ENCODE results near the gene TRHDE. TPM values are rescaled to one million over a fixed set of nuclear protein-coding genes. Genes with fewer than 3 reads are reported as not detected.

TRHDE gene
- total and polyA plus RNA-seq, 4 donors = 0.19 to 7.5 (median 3.5) TPM

DNA sequence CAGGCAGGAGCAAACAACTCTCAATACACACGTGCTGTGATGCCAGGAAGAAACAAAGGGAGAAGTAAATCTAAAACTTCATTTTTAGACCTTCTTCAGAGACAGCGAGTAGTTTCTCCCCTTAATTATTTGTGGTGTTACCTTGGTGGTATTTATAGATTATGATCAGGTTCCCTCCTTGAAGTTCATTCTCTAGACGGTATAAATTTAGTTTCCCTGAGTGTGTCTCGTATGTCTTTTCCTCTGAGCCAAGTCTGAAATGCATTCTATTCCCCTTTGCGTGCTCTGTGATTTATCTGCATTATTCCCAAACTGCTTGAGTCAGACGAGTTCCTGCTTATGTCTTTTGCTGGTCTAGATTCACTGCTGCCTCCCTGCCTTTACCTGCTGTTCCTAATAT, 65.2 kb downstream of the TRHDE start:
- DNase-seq (no peak), ATAC-seq (ENCODE audit: insufficient read depth, low FRiP score) (no peak)
- H3K27ac ChIP-seq (ENCODE audit: low read depth in 1 of 2, low read length in 1 of 2) = no peak overlapping the region
- H3K9ac ChIP-seq (ENCODE audit: insufficient read depth in 1 of 2, low read length in 2 of 2) = no peak overlapping the region
- no peak overlapping the region for H3K4me3 ChIP-seq
- H3K36me3 ChIP-seq (ENCODE audit: control insufficient read depth in 4 of 4, insufficient read depth in 4 of 4, low read length in 4 of 4) = no peaks in the 10 kb centered on the region
- no peaks in the 10 kb centered on the region for H3K27me3 ChIP-seq (ENCODE audit: control insufficient read depth in 3 of 3, insufficient read depth in 3 of 3, low read length in 2 of 3)
- TF ChIP-seq, protein P1, sequence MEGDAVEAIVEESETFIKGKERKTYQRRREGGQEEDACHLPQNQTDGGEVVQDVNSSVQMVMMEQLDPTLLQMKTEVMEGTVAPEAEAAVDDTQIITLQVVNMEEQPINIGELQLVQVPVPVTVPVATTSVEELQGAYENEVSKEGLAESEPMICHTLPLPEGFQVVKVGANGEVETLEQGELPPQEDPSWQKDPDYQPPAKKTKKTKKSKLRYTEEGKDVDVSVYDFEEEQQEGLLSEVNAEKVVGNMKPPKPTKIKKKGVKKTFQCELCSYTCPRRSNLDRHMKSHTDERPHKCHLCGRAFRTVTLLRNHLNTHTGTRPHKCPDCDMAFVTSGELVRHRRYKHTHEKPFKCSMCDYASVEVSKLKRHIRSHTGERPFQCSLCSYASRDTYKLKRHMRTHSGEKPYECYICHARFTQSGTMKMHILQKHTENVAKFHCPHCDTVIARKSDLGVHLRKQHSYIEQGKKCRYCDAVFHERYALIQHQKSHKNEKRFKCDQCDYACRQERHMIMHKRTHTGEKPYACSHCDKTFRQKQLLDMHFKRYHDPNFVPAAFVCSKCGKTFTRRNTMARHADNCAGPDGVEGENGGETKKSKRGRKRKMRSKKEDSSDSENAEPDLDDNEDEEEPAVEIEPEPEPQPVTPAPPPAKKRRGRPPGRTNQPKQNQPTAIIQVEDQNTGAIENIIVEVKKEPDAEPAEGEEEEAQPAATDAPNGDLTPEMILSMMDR (IDR thresholded peaks at IDR 0.05; ENCODE audit: control extremely low read depth, extremely low read depth) = no peak
- 66% methylated on average over 6 of the region's 6 CpGs for WGBS, 2 donors
- no peaks in the 10 kb centered on the region for H3K9me3 ChIP-seq (ENCODE audit: control insufficient read depth in 4 of 4, insufficient read depth in 3 of 4, low read length in 3 of 4)
- H3K4me1 ChIP-seq (ENCODE audit: control insufficient read depth in 5 of 5, insufficient read depth in 5 of 5, low read length in 5 of 5) = no peaks in the 10 kb centered on the region

DNA sequence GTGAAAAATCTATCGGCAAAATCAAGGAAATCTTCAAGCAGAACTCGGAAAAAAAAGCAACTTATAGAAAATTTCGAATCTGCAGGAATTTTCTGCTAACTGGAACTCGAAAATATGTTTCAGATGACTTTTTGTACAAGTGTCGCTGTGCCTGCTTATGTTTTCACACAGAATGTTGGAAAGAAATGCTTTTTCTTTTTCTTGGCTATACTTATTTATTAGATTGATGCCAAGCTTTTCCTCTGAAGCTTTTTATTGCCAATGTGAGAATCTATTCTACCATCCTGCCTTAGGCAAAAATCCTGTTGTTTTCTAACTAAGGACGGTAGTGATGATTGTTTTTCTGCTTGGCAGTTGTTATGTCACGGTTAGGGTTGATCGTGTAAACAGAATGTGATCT, 65.8 kb downstream of the TRHDE start:
- TF ChIP-seq, protein P1 (IDR thresholded peaks at IDR 0.05; ENCODE audit: control extremely low read depth, extremely low read depth) = no peak
- H3K9me3 ChIP-seq (ENCODE audit: control insufficient read depth in 4 of 4, insufficient read depth in 3 of 4, low read length in 3 of 4) = no peaks in the 10 kb centered on the region
- no peak overlapping the region for H3K27ac ChIP-seq (ENCODE audit: low read depth in 1 of 2, low read length in 1 of 2)
- no peaks in the 10 kb centered on the region for H3K36me3 ChIP-seq (ENCODE audit: control insufficient read depth in 4 of 4, insufficient read depth in 4 of 4, low read length in 4 of 4)
- H3K27me3 ChIP-seq (ENCODE audit: control insufficient read depth in 3 of 3, insufficient read depth in 3 of 3, low read length in 2 of 3) = peaks cover 0 to 2% (median 0%) of the 10 kb centered on the region in 3 donors
- no peak overlapping the region for H3K4me3 ChIP-seq
- WGBS, 2 donors = 83 to 84% methylated on average over 8 of the region's 8 CpGs
- no peak for ATAC-seq (ENCODE audit: insufficient read depth, low FRiP score)
- DNase-seq = no peak
- H3K9ac ChIP-seq (ENCODE audit: insufficient read depth in 1 of 2, low read length in 2 of 2) = no peak overlapping the region
- H3K4me1 ChIP-seq (ENCODE audit: control insufficient read depth in 5 of 5, insufficient read depth in 5 of 5, low read length in 5 of 5) = no peaks in the 10 kb centered on the region

DNA sequence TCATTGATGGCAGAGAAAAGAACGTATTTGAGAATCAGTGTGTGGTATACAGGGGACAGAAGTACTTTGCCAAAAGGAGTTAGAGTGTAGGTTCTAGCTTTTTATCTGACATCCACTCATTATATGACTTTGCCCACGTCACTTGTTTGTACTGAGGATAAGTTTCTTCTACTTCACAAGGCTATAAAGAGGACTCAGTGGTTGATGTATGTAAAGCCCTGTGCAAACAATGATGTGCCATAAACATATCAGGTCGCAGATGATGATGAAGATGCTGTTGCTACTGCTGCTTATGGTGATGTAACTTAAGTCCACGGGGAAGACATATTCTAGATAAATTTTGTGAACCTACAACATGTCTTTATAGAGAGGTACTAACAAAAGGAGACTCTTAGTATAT, 66.3 kb downstream of the TRHDE start:
- H3K4me1 ChIP-seq (ENCODE audit: control insufficient read depth in 5 of 5, insufficient read depth in 5 of 5, low read length in 5 of 5) = no peaks in the 10 kb centered on the region
- H3K9me3 ChIP-seq (ENCODE audit: control insufficient read depth in 4 of 4, insufficient read depth in 3 of 4, low read length in 3 of 4) = no peaks in the 10 kb centered on the region
- ATAC-seq (ENCODE audit: insufficient read depth, low FRiP score) (no peak), DNase-seq (no peak)
- 69 to 81% methylated on average over 4 of the region's 4 CpGs for whole genome bisulfite sequencing, 2 donors
- no peak overlapping the region for H3K9ac ChIP-seq (ENCODE audit: insufficient read depth in 1 of 2, low read length in 2 of 2)
- TF ChIP-seq, protein P1 (IDR thresholded peaks at IDR 0.05; ENCODE audit: control extremely low read depth, extremely low read depth) = no peak
- no peak overlapping the region for H3K4me3 ChIP-seq
- H3K36me3 ChIP-seq (ENCODE audit: control insufficient read depth in 4 of 4, insufficient read depth in 4 of 4, low read length in 4 of 4) = no peaks in the 10 kb centered on the region
- H3K27me3 ChIP-seq (ENCODE audit: control insufficient read depth in 3 of 3, insufficient read depth in 3 of 3, low read length in 2 of 3) = peaks cover 0 to 3% (median 0%) of the 10 kb centered on the region in 3 donors
- no peak overlapping the region for H3K27ac ChIP-seq (ENCODE audit: low read depth in 1 of 2, low read length in 1 of 2)

DNA sequence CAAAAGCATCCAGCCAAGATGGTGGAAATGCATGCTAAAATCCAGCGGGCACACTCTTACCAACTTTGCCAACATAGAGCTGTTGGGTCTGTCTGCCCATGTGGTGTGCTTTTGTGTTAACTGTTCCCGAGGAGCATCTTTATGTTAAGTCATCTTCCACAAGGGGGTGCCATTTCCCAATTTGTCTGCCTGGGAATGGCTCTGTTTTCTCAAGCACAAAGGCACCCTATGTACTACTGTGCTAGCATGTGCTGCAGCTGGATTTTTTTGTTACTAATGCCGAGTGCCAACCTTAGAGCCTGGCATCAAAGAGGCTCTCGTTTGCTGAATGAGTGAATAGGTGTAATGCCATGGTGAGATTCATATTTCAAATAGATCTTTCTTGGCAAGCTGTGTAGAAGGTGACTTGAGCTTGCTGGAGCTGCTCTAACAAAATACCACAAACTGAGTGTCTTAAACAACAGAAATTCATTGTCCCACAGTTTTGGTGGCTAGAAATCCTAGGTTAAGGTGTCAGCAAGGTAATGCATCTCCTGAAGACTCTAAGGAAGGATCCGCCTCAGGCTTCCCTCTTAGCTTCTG, 74.3 kb downstream of the TRHDE start:
- TF ChIP-seq, protein P1 (IDR thresholded peaks at IDR 0.05; ENCODE audit: control extremely low read depth, extremely low read depth) = no peak
- DNase-seq (peak; percentile 74 to 82 (median 77)), ATAC-seq (ENCODE audit: insufficient read depth, low FRiP score) (peak; percentile 72)
- no peaks in the 10 kb centered on the region for H3K9me3 ChIP-seq (ENCODE audit: control insufficient read depth in 4 of 4, insufficient read depth in 3 of 4, low read length in 3 of 4)
- peaks cover 0 to 3% (median 0%) of the 10 kb centered on the region in 3 donors for H3K27me3 ChIP-seq (ENCODE audit: control insufficient read depth in 3 of 3, insufficient read depth in 3 of 3, low read length in 2 of 3)
- H3K4me1 ChIP-seq (ENCODE audit: control insufficient read depth in 5 of 5, insufficient read depth in 5 of 5, low read length in 5 of 5) = peaks cover 0 to 1% (median 0%) of the 10 kb centered on the region in 5 donors
- WGBS, 2 donors = 32 to 33% methylated on average over 5 of the region's 5 CpGs
- no peaks in the 10 kb centered on the region for H3K36me3 ChIP-seq (ENCODE audit: control insufficient read depth in 4 of 4, insufficient read depth in 4 of 4, low read length in 4 of 4)
- no peak overlapping the region for H3K9ac ChIP-seq (ENCODE audit: insufficient read depth in 1 of 2, low read length in 2 of 2)
- no peak overlapping the region for H3K27ac ChIP-seq (ENCODE audit: low read depth in 1 of 2, low read length in 1 of 2)
- no peak overlapping the region for H3K4me3 ChIP-seq
